ENCODE data around the gene AFF3.
A peak's percentile ranks its signal among the peaks of the same experiment; 100 is the strongest.

AFF3 gene

GRCh38 chr2:99831772-99832171 is 310.6 kb downstream of the AFF3 start:
- no peak for DNase-seq (ENCODE audit: low spot score)

DNA sequence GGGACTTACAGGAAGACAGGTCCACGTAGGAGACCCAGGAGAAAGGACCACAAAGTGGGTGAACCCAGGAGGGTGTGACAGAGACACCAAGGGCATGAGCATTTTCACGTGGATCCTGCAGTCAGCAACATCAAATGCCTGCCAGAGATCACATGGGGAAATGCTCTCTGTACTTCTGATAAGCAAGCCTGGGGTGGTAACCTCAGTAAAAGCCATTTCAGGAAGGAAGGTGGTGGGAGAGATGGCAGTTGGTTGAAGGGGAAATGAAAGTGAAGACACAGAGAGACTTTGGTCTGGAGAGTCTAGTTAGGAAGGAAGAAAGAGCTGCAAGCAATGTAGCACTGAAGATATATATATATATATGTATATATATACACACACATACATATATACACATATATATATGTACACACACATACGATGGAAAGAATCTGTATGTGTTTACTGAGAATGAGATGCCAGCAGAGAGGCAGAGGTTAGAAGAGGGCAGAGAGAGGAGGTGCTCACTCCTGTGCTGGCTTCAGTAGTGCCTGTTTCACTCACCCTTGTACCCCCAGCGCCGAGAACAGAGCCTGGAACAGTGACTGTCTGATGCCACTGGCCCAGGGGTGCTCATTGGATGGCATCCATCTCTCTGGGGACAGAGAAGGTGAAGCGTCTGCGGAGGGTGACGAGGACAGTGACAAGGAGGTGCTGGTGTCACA is 314.9 kb downstream of the AFF3 start:
- DNase-seq (ENCODE audit: low spot score) = no peak

GRCh38 chr2:99825630-99826029 is 316.8 kb downstream of the AFF3 start:
- DNase-seq (ENCODE audit: low spot score) = no peak

DNA sequence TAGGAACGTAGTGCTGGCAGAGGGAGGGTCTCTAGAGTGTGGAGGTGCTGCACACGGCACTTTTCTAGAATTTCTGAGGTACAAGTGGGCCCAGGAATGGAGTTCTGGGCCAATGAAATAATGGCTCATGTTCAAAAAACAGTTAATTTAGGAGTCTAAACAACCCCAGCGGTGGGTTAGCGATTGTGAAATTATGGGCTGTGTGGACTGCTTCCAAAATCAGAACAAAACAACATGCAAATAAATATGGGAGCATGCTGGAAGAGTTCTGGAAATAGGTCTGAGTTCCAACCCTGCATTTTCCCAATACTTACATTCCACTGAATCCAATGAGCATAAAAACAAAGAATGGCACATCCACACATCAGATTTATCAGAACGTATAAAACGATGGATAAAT is 317.6 kb downstream of the AFF3 start:
- DNase-seq (ENCODE audit: low spot score) = no peak

DNA sequence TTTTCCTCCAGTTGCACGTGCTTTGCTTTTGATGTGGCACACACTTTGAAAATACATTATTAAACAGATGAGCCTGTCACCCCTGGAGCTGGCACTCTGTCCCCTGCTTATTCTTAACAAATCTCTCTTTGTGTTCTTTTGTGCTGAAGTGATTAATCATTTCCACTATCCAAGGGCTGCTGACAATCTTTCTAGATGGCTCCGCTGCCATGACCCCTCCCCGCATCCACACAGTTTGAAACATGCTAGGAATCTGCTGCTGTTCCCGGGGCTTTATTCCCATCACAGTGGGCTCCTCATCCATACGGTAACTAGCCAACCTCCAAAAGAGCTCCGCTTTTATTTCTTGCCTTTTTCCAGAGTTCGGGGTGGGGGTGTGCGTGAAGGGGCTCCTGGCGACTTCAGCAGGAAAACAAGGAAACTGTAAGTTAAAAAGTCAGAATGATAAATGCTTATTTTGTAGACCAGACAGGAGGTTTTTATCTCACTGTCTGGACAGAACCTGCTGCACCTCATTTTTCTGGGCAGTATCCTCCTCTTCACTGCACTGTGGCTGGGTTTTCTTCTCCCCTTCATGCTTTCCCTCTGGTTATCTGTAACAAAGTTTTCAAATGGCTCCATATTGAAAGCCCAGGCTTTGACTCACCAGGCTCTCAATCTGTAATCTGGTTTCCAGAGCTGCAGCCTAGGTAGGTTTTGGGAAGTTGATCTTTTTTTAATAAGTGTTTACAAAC is 319.7 kb downstream of the AFF3 start:
- no peak for DNase-seq (ENCODE audit: low spot score)

DNA sequence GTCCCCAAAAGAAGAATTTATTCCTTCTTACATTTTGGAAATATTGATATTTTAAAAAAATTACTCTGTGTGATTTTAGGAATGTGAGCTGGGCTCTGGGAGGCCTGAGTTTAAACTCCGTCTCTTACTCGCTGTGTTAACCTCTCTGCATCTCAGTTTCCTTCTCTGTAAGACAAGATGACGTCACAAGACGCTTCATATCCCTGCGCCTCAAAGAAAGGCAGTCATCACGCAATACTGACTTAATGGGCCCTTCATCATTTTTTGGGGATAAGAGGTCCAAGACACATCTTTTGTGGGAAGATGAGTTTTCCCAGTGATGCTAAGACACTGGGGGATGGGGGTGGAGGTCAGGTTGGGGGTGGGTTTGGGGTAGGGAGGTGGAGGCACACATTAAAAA is 320.4 kb downstream of the AFF3 start:
- no peak for DNase-seq (ENCODE audit: low spot score)

- DNase-seq (ENCODE audit: low spot score) = no peak
Measured at GRCh38 chr2:99821572-99821971, 320.8 kb downstream of the AFF3 start.

DNA sequence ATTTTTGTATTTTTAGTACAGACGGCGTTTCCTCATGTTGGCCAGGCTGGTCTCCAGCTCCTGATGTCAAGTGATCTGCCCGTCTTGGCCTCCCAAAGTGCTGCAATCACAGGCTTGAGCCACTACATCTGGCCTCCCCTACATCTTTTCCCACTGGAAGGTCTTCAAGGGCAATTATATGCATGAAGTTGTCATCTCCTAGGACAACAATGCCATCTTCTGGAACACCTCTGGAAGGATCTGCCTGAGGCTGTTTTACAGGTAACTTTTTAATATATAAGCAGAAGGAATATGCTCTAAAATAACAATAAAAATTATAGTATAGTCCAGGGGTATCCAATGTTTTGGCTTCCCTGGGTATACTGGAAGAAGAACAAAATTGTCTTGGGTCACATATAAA is 321.4 kb downstream of the AFF3 start:
- no peak for DNase-seq (ENCODE audit: low spot score)

GRCh38 chr2:99819766-99820165 is 322.6 kb downstream of the AFF3 start:
- DNase-seq (ENCODE audit: low spot score) = peak; percentile 5

GRCh38 chr2:99818842-99819241 is 323.5 kb downstream of the AFF3 start:
- no peak for DNase-seq (ENCODE audit: low spot score)

DNA sequence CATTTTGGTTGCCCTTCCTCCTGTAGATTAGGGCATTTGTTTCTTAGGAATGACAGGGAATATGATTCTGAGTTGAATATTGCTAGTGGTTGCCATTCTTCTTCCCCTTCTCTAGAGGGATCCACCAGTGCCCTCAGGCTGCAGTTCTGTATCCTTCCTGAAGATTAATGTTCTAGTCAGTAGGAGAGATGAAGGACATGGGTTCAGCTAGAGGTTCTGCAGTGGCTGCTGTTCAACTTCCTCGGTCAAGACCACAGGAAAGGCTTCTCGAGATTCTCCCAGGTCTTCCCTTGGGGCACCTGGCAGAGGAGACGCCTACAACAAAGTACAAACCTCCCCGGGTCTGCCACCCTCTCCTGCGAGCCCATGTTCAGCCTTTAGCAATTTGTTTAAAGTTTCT is 325.5 kb downstream of the AFF3 start:
- no peak for DNase-seq (ENCODE audit: low spot score)

- no peak for DNase-seq (ENCODE audit: low spot score)
Measured at GRCh38 chr2:99812426-99812825, 330.0 kb downstream of the AFF3 start.

GRCh38 chr2:99811544-99811943 is 330.8 kb downstream of the AFF3 start:
- no peak for DNase-seq (ENCODE audit: low spot score)

DNA sequence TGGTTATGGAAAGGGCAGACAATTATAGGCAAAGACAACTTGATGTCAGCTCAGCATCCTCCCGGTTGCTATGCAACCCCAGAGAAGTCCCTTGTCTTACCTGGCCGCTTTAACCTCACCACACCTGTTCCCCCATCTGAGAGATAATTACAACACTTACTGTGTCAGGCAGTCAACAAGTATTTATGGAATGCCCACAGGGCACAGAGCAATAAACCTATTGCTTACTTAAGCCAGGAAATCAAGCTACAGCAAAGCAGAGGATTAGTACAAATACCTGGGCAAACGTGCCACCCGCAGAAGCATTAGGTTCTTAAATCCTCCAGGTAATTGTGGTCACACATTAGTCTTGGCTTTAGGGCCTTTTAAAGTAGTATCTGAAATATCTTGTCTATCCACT is 332.2 kb downstream of the AFF3 start:
- no peak for DNase-seq (ENCODE audit: low spot score)

GRCh38 chr2:99809259-99809900 is 333.0 kb downstream of the AFF3 start:
- DNase-seq (ENCODE audit: low spot score) = no peak

- DNase-seq (ENCODE audit: low spot score) = no peak
Measured at GRCh38 chr2:99808361-99809200, 333.8 kb downstream of the AFF3 start.

GRCh38 chr2:99806758-99807157 is 335.6 kb downstream of the AFF3 start:
- DNase-seq (ENCODE audit: low spot score) = no peak

- no peak for DNase-seq (ENCODE audit: low spot score)
Measured at GRCh38 chr2:99805930-99806476, 336.4 kb downstream of the AFF3 start.

DNA sequence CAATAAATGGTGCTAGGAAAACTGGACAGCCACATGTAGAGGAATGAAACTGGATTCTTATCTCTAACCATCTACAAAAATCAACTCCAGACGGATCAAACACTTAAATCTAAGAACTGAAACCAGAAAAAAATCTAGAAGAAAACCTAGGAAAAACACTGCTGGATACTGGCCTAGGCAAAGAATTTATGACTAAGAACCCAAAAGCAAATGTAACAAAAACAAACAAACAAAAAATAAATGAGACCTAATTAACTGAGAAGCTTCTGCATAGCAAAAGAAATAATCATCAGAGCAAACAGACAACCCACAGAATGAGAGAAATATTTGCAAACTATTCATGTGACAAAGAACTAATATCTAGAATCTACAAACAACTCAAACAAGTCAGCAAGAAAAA is 338.5 kb downstream of the AFF3 start:
- no peak for DNase-seq (ENCODE audit: low spot score)

DNA sequence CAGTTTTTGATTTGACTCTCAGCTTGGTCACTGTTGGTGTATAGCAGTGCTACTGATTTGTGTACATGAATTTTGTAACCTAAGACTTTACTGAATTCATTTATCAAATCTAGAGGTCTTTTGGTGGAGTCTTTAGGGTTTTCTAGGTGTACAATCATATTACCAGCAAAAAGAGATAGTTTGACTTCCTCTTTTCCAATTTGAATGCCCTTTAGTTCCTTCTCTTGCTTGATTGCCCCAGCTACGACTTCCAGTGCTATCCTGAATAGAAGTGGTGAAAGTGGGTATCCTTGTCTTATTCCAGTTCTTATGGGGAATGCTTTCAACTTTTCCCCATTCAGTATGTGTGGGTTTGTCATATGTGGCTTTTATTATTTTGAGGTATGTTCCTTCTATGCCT is 339.7 kb downstream of the AFF3 start:
- no peak for DNase-seq (ENCODE audit: low spot score)

GRCh38 chr2:99801327-99801901 is 341.0 kb downstream of the AFF3 start:
- DNase-seq (ENCODE audit: low spot score) = no peak

Data from SK-N-DZ (cell line).